ENCODE results near the gene ANO9.

DNA sequence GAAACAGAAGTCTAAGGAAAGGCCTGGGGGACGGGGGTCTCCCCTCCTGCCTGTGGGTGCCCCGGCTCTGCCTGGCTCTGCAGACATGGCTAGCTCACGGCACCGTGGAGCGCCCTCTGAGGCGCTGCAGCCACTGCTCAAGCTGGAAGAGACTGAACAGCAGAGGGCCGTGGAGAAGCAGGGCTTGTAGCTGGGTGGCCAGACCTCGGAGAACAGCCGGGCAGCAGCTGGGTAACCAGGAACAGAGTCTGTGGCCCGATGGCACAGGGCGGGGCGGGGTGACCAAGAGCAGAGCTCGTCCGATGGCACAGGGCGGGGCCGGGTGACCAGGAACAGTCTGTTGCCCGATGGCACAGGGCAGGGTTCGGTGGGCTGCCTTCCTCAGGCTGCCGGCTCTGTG, 47.2 kb upstream of the ANO9 start:
- no peak for TF ChIP-seq CTCF (IDR thresholded peaks at IDR 0.05)
- no peak for TF ChIP-seq POLR2A (IDR thresholded peaks at IDR 0.05)

Data from heart left ventricle (tissue), 13 donors.